GM21526 (cell line): ENCODE results near the gene NAV2.
A peak's percentile ranks its signal among the peaks of the same experiment; 100 is the strongest.

Experiments
- ATAC-seq: cut with Tn5 transposase; IDR thresholded peaks from one replicate; pipeline ENCODE4 v1.9.1; 2021; ENCODE audit warnings: moderate library complexity; ENCODE audit not compliant: unreplicated experiment, low FRiP score

Gene NAV2

GRCh38 chr11:19713196-19714021, 772 bp downstream of the NAV2 start:
- ATAC-seq, result peak; percentile 24

DNA sequence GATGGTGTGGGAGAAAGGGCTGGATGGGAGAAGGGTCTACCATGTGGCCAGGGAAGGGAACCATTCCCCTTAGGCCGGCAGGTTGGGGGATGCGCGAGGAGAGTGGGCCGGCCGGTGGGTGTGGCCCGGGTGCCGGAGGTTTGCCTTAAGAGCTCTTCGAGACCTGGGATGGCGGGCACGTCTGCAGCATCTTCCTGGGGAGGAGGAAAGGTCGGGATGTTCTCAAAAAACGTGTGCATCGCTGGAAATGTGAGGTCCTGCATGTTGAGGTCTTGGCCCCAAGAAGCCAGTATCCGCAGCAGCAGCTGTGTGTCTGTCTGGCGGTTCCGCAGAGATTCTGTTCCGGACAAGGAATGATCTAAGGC, 1.4 kb downstream of the NAV2 start:
- ATAC-seq, result no peak

DNA sequence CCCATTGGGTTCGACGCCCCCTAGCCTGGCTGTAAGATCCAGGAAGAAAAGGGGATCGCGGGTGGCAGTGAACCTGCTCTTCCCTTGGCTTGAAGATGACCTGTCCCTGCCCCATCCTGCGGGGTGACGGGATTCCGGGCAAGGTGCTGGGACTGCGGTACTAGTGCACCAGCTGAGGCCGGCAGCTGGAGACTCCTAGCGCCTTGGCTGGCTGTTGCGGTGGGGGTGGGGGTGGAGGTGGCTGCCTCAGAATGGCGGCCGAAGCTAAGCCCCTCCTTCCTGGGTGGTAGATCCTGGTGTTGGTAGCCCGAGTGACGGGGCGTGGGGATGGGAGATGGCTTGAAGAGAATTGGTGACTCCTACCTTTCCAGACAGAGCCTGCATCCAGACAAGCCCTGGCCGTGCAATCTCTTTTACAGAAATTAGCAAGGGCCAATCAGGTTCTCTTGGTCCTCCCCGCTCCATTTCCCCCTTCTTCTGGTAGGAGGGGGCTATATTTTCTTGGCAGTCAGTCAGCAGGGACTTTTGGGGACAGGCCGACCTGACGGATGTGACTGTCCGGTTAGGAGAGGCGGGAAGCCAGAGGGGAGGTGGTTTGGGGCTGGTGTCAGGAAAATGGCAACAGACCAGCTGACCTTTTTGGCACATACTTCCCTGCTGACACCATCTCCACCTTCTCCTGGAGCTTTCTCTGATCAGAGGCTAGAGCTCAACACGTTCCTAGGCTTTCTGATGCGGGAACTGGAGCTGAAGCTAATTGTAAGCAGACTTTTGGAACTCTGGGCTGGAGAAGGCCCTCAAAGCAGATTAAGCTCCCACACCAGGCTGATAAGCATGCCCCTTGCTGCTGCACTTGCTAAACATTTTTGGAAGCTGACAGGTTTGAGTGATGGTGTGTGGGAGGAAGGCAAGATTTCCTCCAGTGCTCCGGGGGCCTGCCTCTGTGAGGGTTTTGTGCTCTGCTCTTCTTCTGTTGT, 2.0 kb downstream of the NAV2 start:
- ATAC-seq, result no peak

DNA sequence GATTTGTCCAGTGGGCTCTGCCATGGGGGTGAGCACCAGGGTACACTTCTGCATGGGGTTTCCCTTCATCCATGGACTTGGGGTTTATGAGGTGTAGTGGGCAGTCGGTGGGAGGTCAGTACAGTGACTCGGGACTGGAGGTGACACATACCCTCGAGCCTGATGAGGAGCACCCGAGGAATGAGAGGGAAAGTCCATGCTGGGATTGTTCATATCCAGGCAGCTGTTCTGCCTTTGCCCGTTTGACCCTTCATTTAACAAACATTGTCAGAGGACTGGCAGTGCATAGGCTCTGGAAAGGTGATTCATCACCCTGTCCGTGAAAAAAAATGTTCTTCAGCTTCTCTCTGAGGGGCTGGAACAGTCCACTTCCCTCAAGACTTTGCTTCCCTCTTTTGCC, 2.7 kb downstream of the NAV2 start:
- ATAC-seq, result no peak

- no peak for ATAC-seq
Measured at GRCh38 chr11:19718051-19718450, 5.4 kb downstream of the NAV2 start.

DNA sequence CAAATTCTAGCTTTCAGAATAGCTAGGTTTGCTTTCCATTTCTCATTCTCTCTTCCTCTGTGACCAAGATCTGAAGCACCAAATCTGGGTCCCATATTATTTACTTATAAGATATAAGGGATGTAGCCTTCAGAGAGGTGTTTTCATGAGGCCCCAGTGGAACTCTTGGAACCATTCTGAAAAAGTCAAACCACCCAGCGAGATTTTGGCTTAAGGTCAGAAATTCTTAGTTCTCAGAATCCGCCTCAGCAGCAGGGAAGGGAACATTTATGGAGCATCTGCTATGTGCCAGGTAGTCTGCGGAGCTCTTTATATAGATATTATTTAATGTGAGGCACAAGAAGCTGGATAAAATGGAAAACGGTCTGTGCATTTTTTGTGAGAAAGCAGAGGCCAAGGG, 6.3 kb downstream of the NAV2 start:
- no peak for ATAC-seq

GRCh38 chr11:19719960-19720359, 7.3 kb downstream of the NAV2 start:
- ATAC-seq, result no peak

GRCh38 chr11:19721176-19721575, 8.5 kb downstream of the NAV2 start:
- no peak for ATAC-seq

DNA sequence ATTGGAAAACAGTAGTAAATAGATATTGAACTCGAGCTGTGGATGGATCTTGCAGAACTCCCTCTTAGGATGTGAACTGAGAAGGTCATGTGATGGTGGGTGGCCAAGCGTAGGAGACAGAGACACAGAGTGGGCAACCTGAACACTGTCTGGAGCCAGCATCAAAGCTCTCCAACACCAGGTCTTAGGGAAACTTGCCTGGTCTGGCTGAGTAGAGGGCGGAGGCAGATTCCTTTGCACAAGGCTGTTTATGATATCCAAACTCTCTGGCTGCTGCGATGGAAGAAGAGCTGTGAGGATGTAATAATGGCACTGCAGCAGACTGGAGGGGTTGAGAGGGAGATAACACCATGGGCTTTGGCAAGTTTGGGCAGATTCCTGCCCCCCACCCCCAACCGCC, 10.1 kb downstream of the NAV2 start:
- ATAC-seq, result no peak

DNA sequence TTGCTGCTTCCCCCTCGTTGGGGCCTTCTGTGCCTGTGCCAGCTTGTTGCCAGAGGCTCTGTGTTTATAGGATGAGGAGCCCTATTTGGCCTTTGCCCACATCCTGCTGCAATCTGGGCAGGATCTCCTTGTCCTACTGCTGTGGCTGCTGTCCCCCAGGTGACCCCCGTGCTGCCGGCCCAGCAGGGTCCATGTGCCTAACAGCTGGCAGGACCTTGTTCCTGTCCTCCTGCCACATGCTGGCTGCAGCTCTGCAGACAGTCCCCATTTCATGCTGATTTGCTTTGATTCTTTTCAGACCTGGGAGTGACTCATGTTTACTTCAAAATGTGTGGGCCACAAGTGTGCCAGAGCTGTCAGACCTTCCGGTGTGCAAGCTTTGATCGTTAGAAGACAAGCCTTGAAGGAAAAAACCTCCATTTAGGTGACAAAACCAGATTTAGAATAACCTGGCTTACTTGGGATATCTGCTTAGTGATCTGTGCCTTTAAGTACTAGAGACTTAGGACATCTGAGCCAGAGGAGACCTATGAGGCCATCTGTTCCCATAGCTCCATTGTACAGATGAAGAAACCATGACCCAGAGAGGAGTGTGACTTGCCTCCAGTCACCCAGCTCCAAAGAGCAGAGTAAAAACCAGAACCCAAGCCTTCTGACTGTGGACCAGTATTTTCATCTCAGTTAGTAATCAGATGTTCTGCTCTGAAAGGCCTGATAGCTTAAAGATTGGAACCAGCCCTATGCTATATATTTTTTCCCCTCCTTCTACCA, 11.1 kb downstream of the NAV2 start:
- no peak for ATAC-seq

DNA sequence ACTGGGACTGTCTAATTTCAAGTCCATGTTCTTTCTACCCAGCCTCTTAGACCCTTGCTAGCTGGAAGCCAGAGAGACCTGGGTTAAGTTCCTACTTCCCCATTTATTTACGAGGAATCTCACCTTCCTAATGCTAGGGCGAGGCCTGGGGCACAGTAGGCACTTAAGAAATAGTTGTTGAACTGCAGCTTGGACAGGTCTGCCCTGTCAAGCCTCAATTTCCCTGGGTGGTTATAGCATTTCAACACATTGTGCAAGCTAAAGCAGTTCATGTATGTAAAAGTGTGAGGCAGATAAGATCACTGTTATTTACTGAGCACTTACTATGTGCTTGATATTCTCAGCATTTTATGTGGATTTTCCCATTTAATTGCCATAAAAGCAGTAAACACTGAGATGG, 12.1 kb downstream of the NAV2 start:
- ATAC-seq, result no peak

- no peak for ATAC-seq
Measured at GRCh38 chr11:19725379-19726079, 12.9 kb downstream of the NAV2 start.

GRCh38 chr11:19727246-19727645, 14.6 kb downstream of the NAV2 start:
- ATAC-seq, result no peak

GRCh38 chr11:19728436-19728835, 15.8 kb downstream of the NAV2 start:
- no peak for ATAC-seq

- ATAC-seq, result no peak
Measured at GRCh38 chr11:19729141-19729540, 16.5 kb downstream of the NAV2 start.

- ATAC-seq, result no peak
Measured at GRCh38 chr11:19730373-19730772, 17.7 kb downstream of the NAV2 start.

DNA sequence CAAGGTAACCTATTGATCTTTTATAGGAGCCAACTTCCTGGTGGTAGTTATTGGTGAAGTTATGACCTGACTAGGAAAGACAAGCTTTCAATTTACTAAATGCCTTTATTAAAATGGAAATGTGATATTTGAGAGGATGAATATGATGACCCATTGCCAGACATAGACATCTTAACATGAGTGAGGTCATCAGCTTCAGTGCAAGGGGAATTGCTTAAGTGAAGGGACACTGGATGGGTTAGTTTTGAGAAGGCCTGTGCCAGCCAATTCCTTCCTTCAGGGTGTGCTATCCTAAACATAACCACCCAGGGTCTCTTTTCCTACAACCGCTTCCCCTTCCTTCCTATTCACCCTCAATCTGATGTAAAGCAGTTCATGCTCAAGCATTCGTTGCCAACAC, 21.5 kb downstream of the NAV2 start:
- ATAC-seq, result no peak

DNA sequence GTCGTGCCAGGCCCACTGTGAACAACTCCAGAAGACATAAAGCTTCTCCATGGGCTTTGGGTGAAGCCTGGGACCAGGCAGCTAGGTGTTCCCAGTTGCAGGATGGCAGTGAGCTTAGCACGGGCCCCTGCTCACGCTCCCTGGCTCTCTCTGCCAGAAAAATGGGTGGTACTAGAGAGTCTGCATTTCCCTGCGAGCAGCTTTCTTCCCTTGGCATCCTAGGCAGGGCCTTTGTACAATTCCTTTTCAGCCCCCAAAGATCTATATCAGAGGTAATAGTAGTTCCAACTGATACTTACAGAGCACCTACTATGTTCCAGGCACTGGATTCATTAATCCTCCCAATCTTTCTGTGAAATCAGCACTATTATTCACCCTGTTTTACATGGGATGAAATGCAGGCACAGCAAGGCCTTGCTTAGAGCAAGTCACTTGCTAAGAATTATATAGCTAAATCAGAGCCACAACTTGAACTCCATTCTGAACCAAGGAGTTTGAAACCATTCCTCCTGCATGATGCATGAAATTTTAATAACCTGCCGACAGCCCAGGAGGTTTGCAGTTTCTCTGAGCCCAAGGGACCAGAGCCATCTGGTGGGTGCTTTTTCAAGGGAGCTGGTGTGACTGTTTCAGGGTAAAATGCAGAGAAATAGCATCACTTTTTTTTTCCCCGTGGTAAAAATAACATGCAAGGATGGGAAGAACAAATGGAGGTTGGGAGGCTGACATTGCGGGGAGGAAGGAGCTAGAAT, 22.7 kb downstream of the NAV2 start:
- ATAC-seq, result no peak

- no peak for ATAC-seq
Measured at GRCh38 chr11:19735909-19736498, 23.4 kb downstream of the NAV2 start.
